ENCODE measurements around the gene SCN9A.

GRCh38 chr2:166418853-166419615, 43.3 kb upstream of the SCN9A start:
- TF ChIP-seq CTCF (IDR thresholded peaks at IDR 0.05) (no peak), POLR2A (IDR thresholded peaks at IDR 0.05) (no peak)
